Superior temporal gyrus (tissue), 1 donor: Measurements from ENCODE around the gene TTC19.
"Not testable (repeated sequence)": the region's sequence is repeated elsewhere in the genome, so short reads cannot be mapped to it uniquely, and the experiment has no call there.

ENCODE experiments used
- DNase-seq: peaks from one replicate; pipeline ENCODE4 v3.0.0-alpha.2; 2016; ENCODE audit errors: extremely low spot score

The TTC19 gene

DNA sequence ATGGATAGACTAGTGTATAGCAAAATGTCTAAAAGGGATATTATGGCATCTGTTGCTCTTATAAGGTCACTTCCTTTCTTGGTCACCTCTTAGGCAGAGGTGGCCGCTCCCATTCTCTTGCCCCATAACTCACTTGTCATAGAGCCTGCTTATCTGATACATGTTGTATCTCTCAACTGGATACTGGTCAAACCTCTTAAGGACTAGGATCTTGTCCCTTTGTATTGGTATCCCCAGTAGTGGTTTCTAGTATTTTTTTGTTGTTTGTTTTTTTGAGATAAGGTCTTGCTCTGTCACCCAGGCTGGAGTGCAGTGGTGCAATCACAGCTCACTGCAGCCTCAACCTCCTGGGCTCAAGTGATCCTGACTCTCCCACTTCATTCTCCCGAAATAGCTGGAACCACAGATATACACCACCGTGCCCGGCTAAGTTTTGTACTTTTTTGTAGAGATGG lies 27.1 kb upstream of the TTC19 start:
- DNase-seq = no peak

DNA sequence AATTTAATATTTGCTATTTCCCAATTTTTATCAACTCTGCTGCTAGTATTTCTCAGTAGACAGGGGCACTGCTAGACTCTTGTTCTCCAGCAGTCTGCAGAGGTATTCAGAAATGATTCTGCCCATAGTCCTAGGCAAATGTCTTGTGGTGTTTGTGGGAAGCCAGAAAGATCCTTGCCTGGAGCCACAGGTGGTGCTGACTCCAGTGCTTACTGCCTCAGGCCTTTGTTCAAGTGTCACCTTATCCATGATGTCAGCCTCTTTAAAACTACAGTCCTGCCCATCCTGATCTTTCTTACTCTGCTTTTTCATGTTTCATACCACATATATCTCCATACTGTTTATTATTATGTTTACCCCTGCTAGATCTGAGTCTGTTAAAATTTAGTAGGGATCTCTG lies 26.6 kb upstream of the TTC19 start:
- DNase-seq = no peak

DNA sequence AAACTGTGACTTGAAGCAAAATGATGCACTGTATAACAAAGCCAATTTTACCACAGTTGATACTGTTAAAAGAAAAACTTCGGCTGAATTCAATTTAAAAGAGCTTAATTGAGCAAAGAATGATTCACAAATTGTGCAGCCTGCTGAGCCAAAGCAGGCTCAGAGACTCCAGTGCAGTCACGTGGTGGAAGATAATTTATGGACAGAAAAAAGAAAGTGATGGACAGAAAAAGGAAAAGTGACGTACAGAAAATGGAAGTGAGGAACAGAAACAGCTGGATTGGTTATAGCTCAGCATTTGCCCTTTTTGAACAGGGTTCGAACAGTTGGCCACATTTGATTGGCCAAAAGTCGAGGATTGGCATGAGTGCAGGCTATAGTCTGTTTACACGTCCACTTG lies 25.8 kb upstream of the TTC19 start:
- no peak for DNase-seq

DNA sequence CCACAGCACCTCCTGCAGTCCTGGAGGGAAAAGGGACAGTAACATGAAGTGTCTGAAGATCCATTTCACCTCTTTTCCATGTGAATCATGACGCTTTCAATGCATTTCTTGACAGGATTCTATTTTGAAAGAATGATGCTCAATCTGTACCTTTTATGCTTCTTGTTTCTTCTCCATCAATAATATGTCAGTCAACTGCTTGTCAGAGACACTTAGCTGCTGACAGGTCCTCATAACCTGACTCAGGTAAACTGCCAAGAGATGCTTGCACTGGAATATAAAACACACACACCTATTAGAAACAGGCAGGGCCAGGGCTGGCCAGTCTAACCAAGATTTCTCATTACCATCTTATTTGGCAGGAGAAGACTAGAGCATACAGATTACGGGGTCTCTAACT lies 21.7 kb upstream of the TTC19 start:
- no peak for DNase-seq

DNA sequence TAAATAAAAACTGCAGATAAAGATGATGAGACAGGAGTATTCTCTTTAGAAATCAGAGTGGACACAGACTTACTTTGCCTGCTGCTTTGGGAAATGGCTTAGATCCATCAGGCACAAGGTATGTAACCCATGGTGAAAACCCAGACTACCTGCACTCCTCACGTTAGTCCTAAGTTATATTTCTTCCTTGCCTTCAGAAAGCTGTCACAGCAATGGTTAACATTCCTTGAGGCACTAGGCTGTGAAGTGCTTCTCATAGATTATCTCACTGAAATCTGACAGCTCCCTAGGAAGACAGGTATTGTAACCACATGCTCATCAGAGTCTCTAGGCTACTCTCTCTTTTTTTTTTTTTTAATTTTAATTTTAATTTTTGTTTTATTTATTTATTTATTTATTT lies 21.0 kb upstream of the TTC19 start:
- DNase-seq = no peak

DNA sequence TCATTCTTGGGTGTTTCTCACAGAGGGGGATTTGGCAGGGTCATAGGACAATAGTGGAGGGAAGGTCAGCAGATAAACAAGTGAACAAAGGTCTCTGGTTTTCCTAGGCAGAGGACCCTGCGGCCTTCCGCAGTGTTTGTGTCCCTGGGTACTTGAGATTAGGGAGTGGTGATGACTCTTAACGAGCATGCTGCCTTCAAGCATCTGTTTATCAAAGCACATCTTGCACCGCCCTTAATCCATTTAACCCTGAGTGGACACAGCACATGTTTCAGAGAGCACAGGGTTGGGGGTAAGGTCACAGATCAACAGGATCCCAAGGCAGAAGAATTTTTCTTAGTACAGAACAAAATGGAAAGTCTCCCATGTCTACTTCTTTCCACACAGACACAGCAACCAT lies 20.6 kb upstream of the TTC19 start:
- DNase-seq = not testable (repeated sequence)

DNA sequence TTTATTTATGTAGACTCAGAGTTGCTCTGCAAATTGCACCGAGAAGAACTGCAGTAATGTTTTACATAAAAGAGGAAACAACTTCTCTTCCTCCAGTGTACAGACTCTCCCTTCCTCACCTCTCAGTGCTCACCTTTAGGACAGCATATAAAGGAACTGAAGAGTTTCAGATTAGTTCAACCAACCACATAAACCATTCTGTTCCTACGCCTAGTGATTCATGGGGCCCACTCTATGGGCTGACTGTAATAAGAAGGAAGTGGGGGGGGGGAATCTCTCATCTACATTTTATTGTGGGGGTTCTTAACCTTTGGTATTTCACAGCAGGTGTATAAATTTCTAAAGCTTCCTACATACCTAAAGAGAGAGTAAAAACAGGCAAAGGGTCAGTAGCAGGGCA lies 18.4 kb upstream of the TTC19 start:
- no peak for DNase-seq

DNA sequence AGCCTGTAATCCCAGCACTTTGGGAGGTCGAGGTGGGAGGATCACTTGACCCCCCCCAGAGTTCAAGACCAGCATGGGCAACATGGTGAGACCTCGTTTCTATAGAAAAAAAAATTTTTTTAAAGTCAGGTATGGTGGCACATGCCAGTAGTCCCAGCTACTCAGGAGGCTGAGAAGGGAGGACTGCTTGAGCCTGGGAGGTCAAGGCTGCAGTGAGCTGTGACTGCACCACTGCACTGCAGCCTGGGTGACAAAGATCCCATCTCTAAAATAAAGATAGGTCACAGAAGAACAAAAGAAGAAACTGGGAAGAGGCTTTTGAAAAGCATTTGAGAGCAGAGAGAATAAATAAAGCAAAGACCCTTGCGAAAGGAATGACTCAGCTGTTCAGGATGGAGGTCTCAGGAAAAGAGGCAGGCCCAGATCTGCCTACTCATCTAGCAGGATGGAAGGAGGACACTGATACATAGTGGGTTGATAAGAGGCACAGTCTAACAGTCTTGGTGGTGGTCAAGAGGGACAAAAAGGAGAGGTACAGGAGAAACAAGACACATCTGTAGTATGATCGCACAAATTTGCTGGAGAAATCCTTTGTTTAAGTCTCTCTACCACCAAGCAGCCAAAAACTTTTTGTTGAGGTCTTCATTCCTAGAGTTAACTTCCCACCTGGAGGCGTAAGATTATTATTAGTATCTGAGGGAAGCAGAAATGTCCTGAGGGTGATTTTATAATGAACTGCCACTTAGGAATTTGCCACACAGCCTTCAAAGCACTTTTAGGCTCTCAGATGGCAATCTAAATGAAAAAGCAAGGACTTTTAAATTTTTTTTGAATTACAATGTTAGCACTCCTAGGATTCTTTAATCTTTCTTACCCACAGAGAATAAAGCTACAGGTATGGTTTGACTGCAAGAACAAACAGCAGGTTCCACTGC lies 17.7 kb upstream of the TTC19 start:
- no peak for DNase-seq

DNA sequence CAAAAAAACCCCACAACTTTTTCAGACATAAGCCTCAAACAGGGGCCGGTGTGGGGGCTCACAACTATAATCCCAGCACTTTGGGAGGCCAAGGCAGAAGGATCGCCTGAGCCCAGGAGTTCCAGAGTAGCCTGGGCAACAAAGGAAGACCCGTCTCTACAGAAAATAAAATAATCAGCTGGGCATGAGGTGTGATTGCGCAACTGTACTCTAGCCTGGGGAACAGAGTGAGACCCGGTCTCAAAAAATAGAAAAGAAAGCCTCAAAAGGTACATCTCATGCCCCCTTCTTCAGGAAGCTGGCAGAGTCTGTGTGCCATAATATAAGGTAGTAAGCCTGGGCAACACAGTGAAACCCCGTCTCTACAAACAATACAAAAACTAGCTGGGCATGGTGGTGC lies 3.3 kb upstream of the TTC19 start:
- no peak for DNase-seq

DNA sequence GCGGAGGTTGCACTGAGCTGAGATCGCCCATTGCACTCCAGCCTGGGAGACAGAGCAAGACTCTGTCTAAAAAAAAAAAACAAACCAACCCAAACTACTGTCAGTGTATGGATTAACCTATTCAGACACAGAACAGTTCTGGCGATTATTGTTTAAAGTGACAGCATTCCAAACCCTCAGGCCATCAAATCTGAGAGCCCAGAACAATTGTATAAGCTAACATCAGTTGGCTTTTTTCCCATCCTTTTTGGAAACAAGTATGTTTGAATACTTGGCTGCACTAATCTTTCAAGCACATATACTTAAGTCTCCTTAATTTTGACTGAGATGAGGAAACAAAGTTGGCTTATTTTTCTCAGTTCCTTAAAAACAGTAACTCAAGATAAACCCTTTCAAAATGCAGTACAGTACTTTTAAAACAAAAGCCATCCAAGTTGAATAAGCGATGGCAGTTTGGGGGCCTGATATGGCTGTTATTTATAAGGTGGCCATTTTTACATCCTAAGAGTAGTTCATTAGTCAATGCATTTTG lies 1.5 kb upstream of the TTC19 start:
- peak; percentile 41 for DNase-seq

DNA sequence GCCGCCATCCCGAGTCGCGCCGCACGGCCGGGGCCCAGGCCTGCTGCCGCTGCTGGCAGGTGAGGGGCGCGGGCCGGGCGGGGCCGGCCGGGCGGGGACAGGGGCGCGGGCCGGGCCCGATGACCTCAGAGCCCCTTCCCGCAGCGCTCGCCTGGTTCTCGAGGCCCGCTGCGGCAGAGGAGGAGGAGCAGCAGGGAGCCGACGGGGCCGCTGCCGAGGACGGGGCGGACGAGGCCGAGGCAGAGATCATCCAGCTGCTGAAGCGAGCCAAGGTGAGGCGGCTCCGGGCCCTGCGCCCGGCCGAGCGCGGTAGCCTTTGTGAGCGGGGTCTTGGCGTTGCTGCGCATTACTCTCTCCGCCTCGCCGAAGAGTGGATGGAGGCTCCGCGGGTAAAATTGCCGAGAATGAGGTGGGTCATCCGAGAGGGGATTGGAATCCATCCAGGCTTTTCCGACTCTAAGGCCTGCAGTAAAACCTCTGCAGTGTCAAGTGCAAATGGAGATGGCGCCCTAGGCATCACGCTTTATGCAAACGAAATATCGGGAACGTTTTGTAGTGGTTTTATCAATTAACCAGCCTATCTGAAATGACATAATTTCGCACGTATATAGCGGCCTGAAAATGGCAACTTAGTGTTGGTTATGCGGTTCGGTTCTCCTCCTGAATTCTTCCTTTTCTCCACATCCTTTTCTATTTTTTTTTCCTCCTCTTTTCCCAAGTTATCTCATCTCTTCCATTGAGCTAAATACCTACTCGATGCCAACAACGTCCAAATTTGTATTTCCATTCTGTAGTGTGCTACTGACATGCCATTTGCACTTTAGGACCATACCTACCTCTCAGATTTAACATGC lies 577 bp downstream of the TTC19 start:
- no peak for DNase-seq

DNA sequence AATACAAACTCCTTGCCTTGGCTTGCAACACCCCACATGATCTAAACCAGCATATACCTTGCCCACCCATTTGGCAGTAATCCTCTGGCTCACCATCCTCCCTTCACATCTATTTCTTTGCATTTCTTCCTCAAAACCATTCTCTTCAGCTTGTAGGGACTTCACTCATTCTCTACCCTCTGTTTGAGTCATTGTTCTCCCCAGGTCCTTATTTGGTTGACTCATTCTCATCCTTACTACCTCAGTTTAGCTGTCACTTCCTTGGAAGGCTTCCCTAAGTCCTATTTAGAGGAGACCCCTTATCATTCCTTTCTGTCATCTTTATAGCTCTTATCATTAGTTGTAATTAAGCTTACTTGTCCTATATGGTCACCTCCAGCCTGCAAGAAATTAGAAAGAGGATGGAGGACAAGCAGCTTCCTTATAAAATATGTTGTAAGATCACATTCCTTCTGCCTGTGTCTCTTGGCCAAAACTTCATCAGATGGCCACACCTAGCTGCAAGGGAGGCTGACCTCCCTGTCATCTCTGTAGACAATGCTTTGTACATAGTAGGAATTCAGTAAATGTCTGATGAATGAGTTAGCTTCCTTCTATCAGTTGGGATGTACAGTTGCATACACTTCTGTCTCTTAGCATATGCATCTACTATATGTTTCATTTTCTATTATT lies 1.7 kb downstream of the TTC19 start:
- no peak for DNase-seq

DNA sequence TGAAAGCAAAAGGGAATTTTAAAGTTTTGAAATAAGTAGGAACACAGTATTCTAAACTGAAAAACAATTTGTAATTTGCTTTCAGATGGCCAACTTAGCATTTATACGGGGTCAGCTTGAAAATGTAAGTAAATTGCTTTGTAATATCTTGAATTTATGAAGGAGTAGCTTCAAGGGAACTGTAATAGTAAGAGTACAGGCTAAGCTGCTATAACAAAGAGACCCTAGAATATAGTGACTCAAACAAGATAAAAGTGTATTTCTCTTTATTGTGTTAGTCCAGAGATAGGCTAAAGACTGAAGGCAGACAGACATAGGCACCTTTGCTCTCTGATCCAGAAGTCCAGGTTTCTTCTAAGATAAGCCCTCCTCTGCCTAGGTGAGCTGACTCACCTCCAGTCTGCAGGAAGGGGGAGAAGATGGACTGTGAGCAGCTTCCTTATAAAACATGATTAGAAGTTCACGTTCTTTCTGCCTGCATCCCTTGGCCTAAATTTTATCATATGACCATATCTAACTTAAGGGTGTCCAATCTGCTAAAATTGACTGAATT lies 3.2 kb downstream of the TTC19 start:
- no peak for DNase-seq

DNA sequence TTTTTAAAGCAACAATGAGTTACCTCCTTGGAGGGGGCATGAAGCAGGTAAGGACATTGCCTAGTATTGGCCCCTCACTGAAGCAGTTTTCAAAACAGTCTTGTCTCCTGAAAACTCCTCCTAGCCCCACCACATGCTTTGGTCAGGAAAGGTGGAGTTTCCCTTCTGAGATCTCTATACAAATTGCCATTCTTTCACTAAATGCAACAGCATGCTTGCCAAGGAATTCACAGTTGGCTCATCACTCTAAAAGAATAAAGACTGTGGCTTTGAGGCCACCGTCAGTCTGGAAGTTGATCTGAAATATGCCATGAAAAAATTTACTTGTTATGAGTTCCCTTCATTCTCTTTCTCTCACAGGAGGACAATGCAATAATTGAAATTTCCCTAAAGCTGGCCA lies 4.2 kb downstream of the TTC19 start:
- DNase-seq = no peak

DNA sequence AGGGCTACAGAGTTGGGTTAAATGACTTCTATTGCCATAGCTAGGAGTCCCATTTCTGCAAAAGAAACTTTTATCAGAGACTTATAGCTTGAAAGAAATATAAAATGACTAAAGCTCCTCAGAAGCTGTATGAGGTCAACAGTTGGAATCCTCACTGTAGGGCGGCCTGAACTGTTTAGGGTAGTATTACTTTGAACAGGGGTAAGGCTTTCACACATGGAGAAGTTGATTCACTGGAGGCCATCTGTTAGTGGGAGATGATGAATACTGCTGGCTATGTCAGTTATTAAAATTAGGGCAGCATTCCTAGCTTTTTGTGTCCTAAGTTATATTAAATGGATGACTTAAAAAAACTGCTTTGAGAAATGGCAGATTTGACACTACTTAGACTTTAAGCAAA lies 6.0 kb downstream of the TTC19 start:
- DNase-seq = no peak

DNA sequence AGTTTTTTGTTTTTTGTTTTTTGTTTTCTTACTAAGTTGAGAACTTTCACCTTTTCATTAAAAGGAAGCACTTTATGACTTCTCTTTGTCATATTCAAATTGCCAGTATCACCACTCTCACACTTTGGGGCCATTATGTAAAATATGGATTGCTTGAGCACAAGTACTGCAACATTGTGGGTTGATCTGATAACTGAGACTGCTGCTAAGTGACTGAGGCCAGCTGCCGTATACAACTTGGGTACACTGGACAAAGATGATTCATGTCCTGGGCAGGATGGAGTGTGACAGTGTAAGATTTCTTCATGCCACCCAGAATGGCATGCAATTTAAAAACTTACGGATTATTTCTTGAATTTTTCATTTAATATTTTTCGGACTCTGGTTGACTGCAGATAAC lies 7.8 kb downstream of the TTC19 start:
- no peak for DNase-seq

DNA sequence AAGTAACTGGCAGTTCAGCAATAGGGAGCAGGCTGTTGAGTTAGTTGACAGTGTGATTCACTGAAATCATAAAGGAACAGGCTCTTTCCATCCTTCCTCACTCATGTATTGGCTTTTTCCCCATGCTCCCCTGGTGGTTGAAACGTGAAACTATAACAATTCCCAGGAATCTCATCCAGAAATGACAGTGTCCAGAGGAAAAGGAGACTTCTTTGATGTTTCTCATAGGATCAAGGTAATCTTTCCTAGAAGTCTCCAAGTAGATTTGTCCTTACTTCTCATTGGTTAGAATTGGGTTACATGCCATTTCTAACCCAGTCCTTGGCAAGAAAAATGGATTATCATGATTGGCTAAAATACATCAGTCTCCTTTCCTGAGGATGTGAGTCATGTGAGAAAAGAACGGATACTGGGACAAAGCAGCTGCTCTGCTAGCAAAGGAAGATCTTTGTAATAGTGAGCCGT lies 14.4 kb downstream of the TTC19 start:
- peak; percentile 48 for DNase-seq

DNA sequence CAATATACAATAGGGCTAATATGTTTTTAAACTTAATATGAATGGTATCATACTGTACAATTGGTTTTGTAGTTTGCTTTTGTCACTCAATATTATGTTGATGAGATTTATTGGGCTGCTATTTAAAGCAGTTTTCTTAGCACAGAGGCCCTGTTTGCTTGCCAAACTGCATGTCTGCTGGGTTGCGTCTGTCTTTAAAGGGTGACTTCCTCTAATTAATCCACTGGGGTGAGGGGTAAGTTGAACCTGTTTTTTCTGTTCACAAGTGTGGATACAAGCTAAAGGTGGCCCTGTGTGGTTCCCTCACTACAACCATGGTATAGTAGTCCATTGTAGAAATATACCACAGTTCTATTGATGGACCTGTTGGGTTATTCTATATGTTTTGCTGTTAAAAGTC lies 19.7 kb downstream of the TTC19 start:
- no peak for DNase-seq

DNA sequence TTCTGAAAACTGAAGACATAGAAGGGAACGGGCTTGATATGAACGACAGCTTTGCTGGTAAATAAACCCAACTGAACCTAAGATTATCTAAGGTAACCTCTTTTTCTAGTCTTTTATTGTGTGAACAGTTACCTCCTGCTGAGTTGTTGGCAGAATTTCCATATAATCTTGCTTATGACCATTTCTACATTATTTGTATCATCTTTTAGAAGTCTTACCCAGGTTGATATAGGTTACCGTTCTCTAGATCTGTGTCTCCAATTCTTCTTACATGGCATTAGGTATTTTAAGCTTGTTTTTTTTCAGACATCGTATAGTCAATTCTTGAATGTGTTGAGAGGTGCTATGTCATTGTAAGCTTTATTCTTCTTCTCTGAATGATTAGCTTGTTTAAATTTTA lies 24.3 kb downstream of the TTC19 start:
- peak; percentile 13 for DNase-seq

DNA sequence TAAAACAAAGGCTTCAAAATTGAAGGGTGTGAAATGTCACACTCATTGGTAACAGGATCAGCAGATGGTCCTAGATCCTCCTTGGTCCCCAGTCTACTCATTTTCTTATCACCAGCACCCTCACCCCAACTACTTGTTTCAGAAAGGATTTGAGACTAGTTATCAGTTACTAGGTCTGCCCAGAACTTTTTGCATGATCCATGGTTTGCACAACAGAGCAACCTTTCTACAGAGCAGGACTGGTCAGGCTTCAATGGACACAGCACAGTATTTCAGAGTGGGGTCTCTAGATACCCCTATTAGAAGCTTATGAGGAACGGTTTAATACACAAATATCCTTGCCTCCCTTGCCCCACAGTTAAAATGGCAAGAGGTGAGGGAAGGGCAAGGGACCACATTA lies 25.6 kb downstream of the TTC19 start:
- no peak for DNase-seq

DNA sequence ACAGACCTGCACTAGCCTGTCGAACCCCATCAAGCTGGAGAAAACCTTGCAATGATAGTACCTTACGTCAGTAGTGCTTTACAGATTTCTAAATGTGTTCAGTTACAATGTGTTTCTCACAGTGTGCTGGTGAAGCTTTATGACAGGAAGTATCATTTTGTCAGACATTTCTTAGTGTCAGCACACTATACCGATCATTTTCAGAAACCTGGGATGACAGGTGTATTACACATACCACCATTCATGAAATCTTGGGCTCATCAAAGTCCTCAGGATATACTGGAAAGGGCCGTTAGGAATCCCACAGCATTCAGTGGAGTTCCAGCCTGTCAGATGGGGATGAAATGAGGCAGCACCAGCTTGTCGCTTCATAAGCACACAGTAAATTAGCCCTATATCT lies 27.3 kb downstream of the TTC19 start:
- peak; percentile 11 for DNase-seq
